Hepatic stellate cell (primary cell): ENCODE data around the gene MCF2L.
A peak's percentile ranks its signal among the peaks of the same experiment; 100 is the strongest.
"Not testable (repeated sequence)": the region's sequence is repeated elsewhere in the genome, so short reads cannot be mapped to it uniquely, and the experiment has no call there.

Source experiments
- DNase-seq: peaks from one replicate; pipeline ENCODE4 v3.0.0; 2011; ENCODE audit warnings: low spot score

MCF2L gene

DNA sequence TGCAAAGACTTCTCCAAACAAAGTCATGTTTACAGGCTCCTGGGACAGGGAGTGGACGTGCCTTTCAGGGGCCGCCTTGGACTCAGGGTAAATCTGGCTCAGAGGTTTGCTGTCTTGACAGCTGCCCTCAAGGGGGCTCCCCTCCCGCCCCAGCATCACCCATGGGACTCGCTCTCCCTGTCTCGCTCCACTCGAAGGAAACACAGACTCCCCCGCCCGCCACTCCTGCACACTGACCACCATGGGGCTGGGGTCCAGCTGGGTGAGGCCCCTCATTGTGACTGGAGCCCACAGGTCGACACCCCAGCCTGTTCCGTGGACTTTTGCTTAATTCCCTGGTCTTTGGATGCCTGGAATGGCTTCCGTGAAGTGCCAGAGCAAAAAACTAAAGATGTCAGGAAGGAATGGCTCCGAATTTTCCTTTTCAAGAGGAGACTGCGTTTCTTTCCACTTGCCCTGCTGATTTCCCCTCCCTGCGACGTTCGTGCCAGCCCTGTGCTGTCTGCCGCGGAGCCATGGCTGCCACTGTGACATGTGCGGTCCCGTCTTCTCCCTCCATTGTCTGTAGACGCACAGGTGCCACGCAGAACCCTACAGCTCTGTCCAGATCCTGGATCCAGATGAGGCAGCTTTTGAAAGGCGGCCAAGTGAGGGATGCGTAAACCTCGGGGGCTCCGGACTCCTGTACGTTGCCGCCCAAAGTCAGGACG, 48.6 kb downstream of the MCF2L start:
- no peak for DNase-seq

- no peak for DNase-seq
Observed at GRCh38 chr13:113018676-113019465, 49.9 kb downstream of the MCF2L start.

DNA sequence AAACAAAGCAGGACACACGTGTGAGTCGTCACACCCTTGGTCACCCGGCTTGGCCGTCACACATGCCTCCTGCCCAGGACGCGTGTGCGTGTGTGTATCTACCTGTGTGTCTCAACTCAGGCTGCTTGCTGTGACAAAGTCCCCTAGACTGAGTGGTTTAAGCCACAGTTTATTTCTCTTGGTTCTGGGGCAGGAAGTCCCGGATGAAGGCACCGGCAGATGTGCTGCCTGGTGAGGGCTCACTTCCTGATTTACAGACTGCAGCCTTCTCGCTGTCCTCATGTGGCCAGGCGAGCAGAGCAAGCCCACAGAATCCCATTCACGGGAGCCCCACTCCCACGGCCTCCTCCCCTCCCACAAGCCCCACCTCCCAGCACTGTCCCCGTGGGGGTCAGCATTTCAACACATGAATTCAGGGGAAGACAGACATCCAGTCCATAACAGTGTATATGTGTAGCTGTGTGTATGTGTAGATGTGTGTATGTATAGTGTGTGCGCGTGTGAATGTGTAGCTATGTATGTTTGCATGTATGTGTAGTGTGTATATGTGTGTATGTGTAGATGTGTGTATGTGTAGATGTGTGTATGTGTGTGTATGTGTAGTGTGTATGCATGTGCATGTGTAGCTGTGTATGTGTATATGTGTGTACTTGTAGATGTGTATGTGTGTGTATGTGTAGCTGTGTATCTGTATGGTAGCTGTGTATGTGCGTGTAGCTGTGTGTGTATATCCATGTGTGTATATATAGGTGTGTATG, 51.5 kb downstream of the MCF2L start:
- no peak for DNase-seq

- DNase-seq, result no peak
Observed at GRCh38 chr13:113021391-113021790, 52.4 kb downstream of the MCF2L start.

- DNase-seq, result no peak
Observed at GRCh38 chr13:113021811-113022210, 52.8 kb downstream of the MCF2L start.

GRCh38 chr13:113022391-113022744, 53.4 kb downstream of the MCF2L start:
- DNase-seq, result no peak

GRCh38 chr13:113022745-113023574, 53.9 kb downstream of the MCF2L start:
- no peak for DNase-seq

DNA sequence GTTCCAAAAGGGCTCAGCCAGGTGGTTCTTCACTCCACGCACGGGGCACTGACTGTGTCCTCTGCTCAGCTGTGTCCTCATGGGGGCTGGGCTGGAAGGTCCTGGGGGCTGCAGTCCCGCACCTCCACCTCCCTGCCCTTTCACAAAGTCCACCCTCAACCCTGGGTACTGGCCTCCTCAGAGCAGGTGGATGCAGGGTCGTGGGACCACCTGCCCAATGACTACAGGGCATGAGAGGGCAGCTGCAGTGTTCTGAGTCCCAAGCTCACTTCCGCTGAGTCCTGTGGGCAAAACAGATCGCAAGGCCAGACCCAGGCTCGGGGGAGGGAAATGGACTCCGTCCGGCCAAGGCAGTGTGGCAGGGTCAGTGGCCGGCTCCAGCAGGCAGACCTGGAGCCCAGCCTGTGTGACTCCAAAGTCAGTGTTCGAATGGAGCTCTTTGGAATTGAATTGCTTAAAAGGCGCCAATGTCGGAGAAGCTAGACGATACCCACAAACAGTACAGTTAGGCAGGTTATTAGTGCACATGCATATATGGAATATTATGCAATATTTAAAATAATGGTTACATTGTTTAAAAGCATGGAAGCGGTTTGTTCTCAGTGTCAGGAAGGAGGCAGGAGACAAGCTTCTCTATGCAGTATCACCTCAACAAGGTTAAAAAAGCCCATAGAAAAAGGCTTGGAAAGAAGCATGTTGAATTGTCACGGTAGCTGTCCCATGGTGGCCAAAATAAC, 54.8 kb downstream of the MCF2L start:
- no peak for DNase-seq

- no peak for DNase-seq
Observed at GRCh38 chr13:113024466-113024865, 55.5 kb downstream of the MCF2L start.

- no peak for DNase-seq
Observed at GRCh38 chr13:113026391-113026910, 57.4 kb downstream of the MCF2L start.

DNA sequence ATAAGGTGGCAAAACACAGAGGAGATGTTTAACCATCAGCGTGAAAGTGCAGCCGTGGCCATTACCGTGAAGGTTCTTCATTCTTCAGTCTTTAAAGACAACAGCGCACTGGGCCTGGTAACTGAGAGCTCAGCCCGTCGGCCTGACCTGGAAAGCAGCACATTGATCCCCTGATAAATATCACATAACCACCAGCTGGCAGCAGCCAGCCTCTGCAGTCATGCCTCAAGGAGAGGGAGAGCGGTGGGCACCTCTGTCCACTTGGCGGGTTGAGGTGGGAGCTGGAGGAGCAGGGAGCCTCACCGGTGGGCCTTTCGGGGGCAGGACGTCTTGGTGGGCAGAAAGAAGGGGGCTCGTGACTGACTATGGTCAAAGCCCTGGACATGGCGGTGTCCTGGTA, 58.1 kb downstream of the MCF2L start:
- no peak for DNase-seq

DNA sequence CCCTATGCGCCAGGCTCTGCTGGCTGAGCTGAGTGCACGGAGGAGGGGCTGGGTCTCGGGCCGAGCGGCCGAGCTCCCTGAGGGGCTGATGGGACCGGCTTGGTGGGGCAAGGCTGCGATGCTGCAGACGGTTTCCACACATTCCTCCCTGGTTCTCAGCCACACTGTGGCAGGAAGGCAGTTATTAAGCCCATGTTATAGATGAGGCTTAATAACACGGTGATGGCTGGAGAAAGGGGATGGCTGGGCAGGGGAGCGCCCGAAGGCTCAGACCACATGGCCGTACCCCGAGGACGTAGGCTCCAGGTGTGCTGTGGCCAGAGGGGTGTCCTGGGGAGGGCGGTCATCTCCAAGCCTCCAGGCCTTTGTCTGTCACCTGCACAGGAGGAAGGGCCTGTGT, 58.6 kb downstream of the MCF2L start:
- no peak for DNase-seq

- DNase-seq, result no peak
Observed at GRCh38 chr13:113028336-113029060, 59.5 kb downstream of the MCF2L start.

GRCh38 chr13:113029061-113029445, 60.0 kb downstream of the MCF2L start:
- DNase-seq, result no peak

GRCh38 chr13:113029487-113030258, 60.7 kb downstream of the MCF2L start:
- DNase-seq, result peak; percentile 61

- DNase-seq, result not testable (repeated sequence)
Observed at GRCh38 chr13:113030259-113030640, 61.2 kb downstream of the MCF2L start.

DNA sequence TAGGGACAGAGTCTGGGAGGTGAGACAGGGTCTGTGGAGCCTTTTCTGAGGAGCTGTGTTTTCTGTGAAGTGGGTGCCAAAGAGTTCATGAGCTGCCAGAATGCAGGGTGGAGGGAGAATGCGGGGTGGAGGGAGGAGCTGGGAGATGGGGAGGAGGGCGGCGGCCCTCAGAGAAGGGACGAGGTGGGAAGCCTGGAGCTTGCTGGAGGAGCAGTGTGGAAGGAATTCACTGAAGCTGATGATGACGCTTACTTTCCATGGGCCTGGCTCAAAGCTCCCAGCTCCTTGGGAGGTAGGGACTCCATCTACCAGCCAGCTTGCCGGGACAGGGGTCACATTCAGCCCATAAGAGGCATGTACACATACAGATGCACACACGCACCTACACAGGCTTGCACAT, 62.5 kb downstream of the MCF2L start:
- DNase-seq, result no peak

DNA sequence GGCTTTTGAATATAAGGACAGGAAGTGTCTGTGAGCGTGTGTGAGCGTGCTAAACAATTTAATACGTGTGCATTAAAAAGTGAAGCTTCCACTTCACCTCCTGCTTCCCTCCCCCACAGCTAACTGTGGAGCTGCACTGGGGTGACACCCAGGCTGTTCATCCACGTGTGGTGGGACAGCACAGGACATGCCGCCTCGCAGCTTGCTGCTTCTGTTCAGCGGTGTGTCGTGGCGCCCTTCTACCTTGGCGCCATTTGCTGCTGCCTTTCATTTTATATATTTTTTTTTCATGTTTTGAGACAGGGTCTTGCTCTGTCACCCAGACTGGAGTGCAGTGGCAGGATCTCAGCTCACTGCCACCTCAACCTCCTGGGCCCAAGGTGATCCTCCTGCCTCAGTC, 63.3 kb downstream of the MCF2L start:
- DNase-seq, result no peak

GRCh38 chr13:113033054-113033850, 64.2 kb downstream of the MCF2L start:
- no peak for DNase-seq
